GM21576 (cell line): ENCODE data around the gene PDE4B.
A peak's percentile ranks its signal among the peaks of the same experiment; 100 is the strongest.

Experiments
- ATAC-seq: cut with Tn5 transposase; IDR thresholded peaks from one replicate; pipeline ENCODE4 v1.9.1; 2021; ENCODE audit warnings: mild to moderate bottlenecking, moderate library complexity; ENCODE audit not compliant: unreplicated experiment

PDE4B gene

GRCh38 chr1:66350001-66350547, 557.4 kb downstream of the PDE4B start:
- peak; percentile 67 for ATAC-seq

- ATAC-seq = peak; percentile 34
These were observed 558.8 kb downstream of the PDE4B start for GRCh38 chr1:66351478-66351877.

GRCh38 chr1:66351913-66352312, 559.2 kb downstream of the PDE4B start:
- ATAC-seq = no peak

- no peak for ATAC-seq
These were observed 560.1 kb downstream of the PDE4B start for GRCh38 chr1:66352792-66353191.

GRCh38 chr1:66353257-66353656, 560.6 kb downstream of the PDE4B start:
- no peak for ATAC-seq

GRCh38 chr1:66354311-66355201, 561.9 kb downstream of the PDE4B start:
- ATAC-seq = no peak

GRCh38 chr1:66355756-66356155, 563.1 kb downstream of the PDE4B start:
- ATAC-seq = no peak

- no peak for ATAC-seq
These were observed 563.9 kb downstream of the PDE4B start for GRCh38 chr1:66356605-66357004.

- no peak for ATAC-seq
These were observed 564.3 kb downstream of the PDE4B start for GRCh38 chr1:66357021-66357420.

GRCh38 chr1:66357478-66358197, 564.9 kb downstream of the PDE4B start:
- no peak for ATAC-seq

- ATAC-seq = no peak
These were observed 566.6 kb downstream of the PDE4B start for GRCh38 chr1:66359269-66359668.

GRCh38 chr1:66359815-66360214, 567.1 kb downstream of the PDE4B start:
- no peak for ATAC-seq

GRCh38 chr1:66360285-66360724, 567.6 kb downstream of the PDE4B start:
- ATAC-seq = peak; percentile 51

GRCh38 chr1:66364578-66365391, 572.1 kb downstream of the PDE4B start:
- ATAC-seq = peak; percentile 64

- no peak for ATAC-seq
These were observed 572.9 kb downstream of the PDE4B start for GRCh38 chr1:66365635-66366034.

GRCh38 chr1:66366634-66367033, 573.9 kb downstream of the PDE4B start:
- no peak for ATAC-seq

- ATAC-seq = no peak
These were observed 574.7 kb downstream of the PDE4B start for GRCh38 chr1:66367369-66367768.

- no peak for ATAC-seq
These were observed 575.6 kb downstream of the PDE4B start for GRCh38 chr1:66368261-66368660.

GRCh38 chr1:66370462-66370971, 577.8 kb downstream of the PDE4B start:
- ATAC-seq = no peak

GRCh38 chr1:66371233-66372005, 578.7 kb downstream of the PDE4B start:
- ATAC-seq = peak; percentile 29
